ENCODE measurements around the gene PHF12. TPM values are rescaled to one million over a fixed set of nuclear protein-coding genes. Genes with fewer than 3 reads are reported as not detected.

The PHF12 gene
- total and polyA plus RNA-seq, 2 of the 8 experiments (the other 6 are each of a cell fraction or from before 2014, with no cell fraction given), result 38.8 to 65.7 TPM

- Histone ChIP-seq H2AK5ac (ENCODE audit: low read depth, low read length) (no peak overlapping the region), H2BK15ac (ENCODE audit: low read length) (no peak overlapping the region), H3K23ac (ENCODE audit: insufficient read length) (no peak overlapping the region), H3K9me3 (ENCODE audit: insufficient read depth in 2 of 2, low read depth in 1 of 2, low read length in 1 of 2) (no peaks in the 10 kb centered on the region), H2BK5ac (ENCODE audit: low read depth, low read length) (no peak overlapping the region), H3K4me1 (replicated peaks in 1 of 4; ENCODE audit: control insufficient read depth in 3 of 4, insufficient read depth in 4 of 4, low read length in 3 of 4) (no peaks in the 10 kb centered on the region), H3K27ac (ENCODE audit: low read depth, low read length) (no peak overlapping the region), H3K56ac (replicated peaks; ENCODE audit: insufficient read length, low read depth, low read length) (no peak overlapping the region), H3K23me2 (ENCODE audit: low read depth, low read length) (no peaks in the 10 kb centered on the region), H2AFZ (ENCODE audit: low read length) (no peak overlapping the region), H2BK120ac (replicated peaks; ENCODE audit: low read depth, low read length) (no peak overlapping the region), H3K18ac (ENCODE audit: extremely low read depth, low read length) (no peak overlapping the region), H3K79me1 (ENCODE audit: low read depth, low read length) (no peaks in the 10 kb centered on the region), H2BK12ac (ENCODE audit: low read depth, low read length) (no peak overlapping the region), H2BK20ac (ENCODE audit: low read length) (no peak overlapping the region), H3K4me2 (ENCODE audit: insufficient read depth in 1 of 2, low read depth in 2 of 2, low read length in 2 of 2) (no peak overlapping the region), H4K91ac (replicated peaks; ENCODE audit: insufficient read length, low read length) (no peak overlapping the region), H3K79me2 (ENCODE audit: control insufficient read depth in 1 of 2, insufficient read depth in 2 of 2, low read length in 2 of 2) (0 out of 4 replicates have a peak, but pooled peaks cover 0 to 2% of the 10 kb centered on the region in 2 experiments), H3K4me3 (ENCODE audit: extremely low read depth in 1 of 4, insufficient read depth in 2 of 4, low read depth in 3 of 4, low read length in 4 of 4) (no peak overlapping the region), H3K14ac (ENCODE audit: insufficient read length) (no peak overlapping the region), H4K8ac (ENCODE audit: extremely low read depth, insufficient read depth, low read length) (no peak overlapping the region), H3K9ac (replicated peaks in 1 of 4; ENCODE audit: extremely low read depth in 1 of 4, low read depth in 3 of 4, low read length in 3 of 4) (no peak overlapping the region), H3K27me3 (replicated peaks in 1 of 4; ENCODE audit: control insufficient read depth in 3 of 4, extremely low read depth in 1 of 4, insufficient read depth in 3 of 4, low read length in 3 of 4) (no peaks in the 10 kb centered on the region), H3K4ac (replicated peaks; ENCODE audit: insufficient read length, low read depth, low read length) (no peak overlapping the region), H4K5ac (ENCODE audit: insufficient read length, low read depth, low read length) (no peak overlapping the region), H3K36me3 (ENCODE audit: control insufficient read depth in 2 of 4, insufficient read depth in 4 of 4, low read length in 3 of 4) (peaks cover 31 to 86% (median 79%) of the 10 kb centered on the region in 4 experiments), H4K20me1 (replicated peaks in 1 of 2; ENCODE audit: control insufficient read depth in 1 of 2, insufficient read depth in 2 of 2, low read length in 2 of 2) (peaks cover 2 to 9% of the 10 kb centered on the region in 2 experiments)
- DNase-seq (ENCODE audit: low read depth in 1 of 2, low spot score in 2 of 2), result no peak
- CTCF ChIA-PET (ENCODE audit: partially characterized antibody), result interaction anchor here (0.6 to 16.4 kb wide), 9 partner anchors 8 to 373 kb away, joined by 3 to 123 read pairs (median 5); partner anchors contain the start of genes DHRS13 and TLCD1
- TF ChIP-seq HDAC6 (IDR thresholded peaks at IDR 0.05; ENCODE audit: low read depth, low read length) (no peak), YY1 (IDR thresholded peaks at IDR 0.05; ENCODE audit: low read depth, low read length) (no peak), FOSL1 (IDR thresholded peaks at IDR 0.05; ENCODE audit: insufficient read depth, low read depth, low read length) (no peak), JUN (IDR thresholded peaks at IDR 0.05; ENCODE audit: low read depth, low read length) (no peak), TBP (IDR thresholded peaks at IDR 0.05; ENCODE audit: low read depth, low read length) (no peak), SP4 (IDR thresholded peaks at IDR 0.05; ENCODE audit: low read length) (no peak), ZNF274 (IDR thresholded peaks at IDR 0.05; ENCODE audit: borderline replicate concordance, extremely low read depth, low read length) (no peak), TAF7 (optimal IDR thresholded peaks at IDR 0.05; ENCODE audit: borderline replicate concordance, low read depth, low read length) (no peak), POLR2A (IDR thresholded peaks at IDR 0.05; ENCODE audit: control extremely low read depth in 1 of 2, low read depth in 2 of 2, low read length in 2 of 2) (no peak), HDAC2 (IDR thresholded peaks at IDR 0.05; ENCODE audit: borderline replicate concordance in 1 of 2, low read depth in 2 of 2, low read length in 2 of 2) (no peak), CHD1 (IDR thresholded peaks at IDR 0.05; ENCODE audit: low read depth, low read length) (no peak)
- 85% methylated on average over 2 of the region's 2 CpGs; no CpG with 5 or more reads in 1 of the 2 experiments for WGBS, 2 experiments (ENCODE audit: extremely low coverage in 1 of 2, insufficient coverage in 1 of 2, insufficient read length in 1 of 2, insufficient replicate concordance in 2 of 2, low coverage in 1 of 2, low lambda C conversion rate in 2 of 2, missing lambda C conversion rate in 1 of 2)
- no peak for FAIRE-seq
- POLR2A ChIA-PET (ENCODE audit: partially characterized antibody), result interaction anchor here (0.6 to 2.4 kb wide), 10 partner anchors 9 to 198 kb away, joined by 3 to 7 read pairs (median 3); partner anchors contain the start of gene RPL23A
Measured at GRCh38 chr17:28918295-28918694, 33.0 kb downstream of the PHF12 start.
